AG09319 (cell line): ENCODE results near the gene PTPRC.
A peak's percentile ranks its signal among the peaks of the same experiment; 100 is the strongest.

Experiments used
- DNase-seq: peaks from one replicate; pipeline ENCODE4 v3.0.0-alpha.2; 2010; ENCODE audit warnings: low read depth; ENCODE audit errors: extremely low read depth
- CTCF ChIP-seq: IDR thresholded peaks from 2 replicates; pipeline ENCODE4 v1.5.1; 2011; ENCODE audit warnings: low read depth, mild to moderate bottlenecking, inconsistent platforms, low read length, moderate library complexity

The PTPRC gene

DNA sequence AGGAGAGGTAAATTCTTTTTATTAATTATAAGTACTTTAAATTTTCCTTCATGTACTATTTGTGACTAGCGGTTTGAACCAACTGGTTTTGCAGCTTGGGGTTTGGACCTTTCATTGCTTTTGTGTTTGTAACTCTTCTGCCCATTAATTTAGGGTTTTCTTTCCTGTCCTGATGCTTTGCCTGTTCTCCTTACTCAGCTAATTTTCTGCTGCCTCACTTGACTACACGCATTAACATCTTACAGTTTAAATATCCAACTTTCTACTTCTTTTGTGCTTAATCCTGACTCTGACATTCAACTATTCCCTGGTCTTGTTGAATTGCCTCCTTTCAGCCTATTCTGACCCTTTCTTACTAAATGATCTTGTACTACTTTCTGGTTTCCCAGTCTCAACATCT lies 135.6 kb downstream of the PTPRC start:
- no peak for TF ChIP-seq CTCF
- no peak for DNase-seq

- TF ChIP-seq CTCF, result no peak
- no peak for DNase-seq
Observed at GRCh38 chr1:198775606-198776005, 136.8 kb downstream of the PTPRC start.

DNA sequence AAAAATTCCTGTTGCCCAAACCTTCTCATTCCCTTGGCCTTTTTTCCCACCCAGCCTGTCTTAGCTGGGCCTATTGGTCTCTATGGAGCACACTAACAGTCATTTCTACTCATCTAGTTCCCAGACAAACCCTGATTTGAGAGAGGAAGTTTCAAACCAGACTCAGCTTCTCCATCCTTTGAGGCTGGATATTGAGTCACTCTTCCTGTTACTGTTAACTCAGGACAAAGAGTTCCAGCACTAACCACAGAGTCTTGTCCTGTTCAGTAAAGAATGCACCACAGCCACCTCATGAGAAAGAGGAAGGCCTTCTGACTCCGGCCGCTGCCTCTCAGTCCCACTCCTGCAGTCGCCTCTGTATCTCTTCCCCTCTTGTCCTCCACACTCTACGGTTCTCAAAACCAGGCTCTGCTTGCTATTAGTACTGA lies 137.8 kb downstream of the PTPRC start:
- DNase-seq, result peak; percentile 8
- no peak for TF ChIP-seq CTCF

DNA sequence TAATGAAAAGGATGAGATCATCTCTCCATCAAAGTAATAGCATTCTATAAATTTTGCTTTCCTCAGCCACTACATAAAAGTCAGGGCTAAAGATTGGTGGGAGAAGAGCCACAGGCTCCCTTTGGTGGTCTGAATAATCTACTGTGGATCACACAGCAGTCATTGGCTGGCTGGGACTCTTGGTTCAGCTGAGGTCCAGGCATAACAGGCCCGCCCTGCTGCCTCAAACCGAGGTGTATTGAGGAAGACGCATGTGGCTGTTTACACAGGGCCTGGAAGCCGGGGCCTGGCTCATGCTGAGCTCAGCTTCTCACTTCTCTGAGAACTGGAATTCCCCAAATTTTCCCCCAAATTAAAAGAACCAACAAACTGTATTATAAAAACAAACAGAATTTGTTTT lies 139.2 kb downstream of the PTPRC start:
- no peak for DNase-seq
- TF ChIP-seq CTCF, result no peak

- TF ChIP-seq CTCF, result no peak
- no peak for DNase-seq
Observed at GRCh38 chr1:198780376-198780775, 141.5 kb downstream of the PTPRC start.

DNA sequence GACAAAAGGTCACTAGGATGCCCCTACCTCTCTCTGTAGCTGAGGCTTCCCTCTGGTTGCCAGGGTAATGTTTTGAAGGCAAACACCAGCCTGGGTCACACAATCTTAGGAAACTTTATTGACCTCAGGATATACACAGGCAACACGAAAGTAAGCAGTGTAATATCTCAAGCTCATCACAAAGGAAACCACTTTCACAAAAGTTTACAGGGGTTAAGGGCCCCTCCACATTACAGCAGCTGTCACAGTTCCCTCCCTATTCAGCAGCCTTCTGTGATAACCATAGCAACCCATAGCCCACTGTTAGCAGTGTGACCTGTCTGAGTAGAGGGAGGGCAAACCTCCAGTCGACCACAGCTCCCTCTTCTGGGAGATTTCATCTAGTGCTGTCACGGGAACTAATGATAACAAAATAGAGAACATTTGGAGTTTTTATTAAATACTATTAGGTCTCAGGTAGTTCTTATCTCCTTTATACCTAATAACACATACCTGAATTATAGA lies 149.8 kb downstream of the PTPRC start:
- TF ChIP-seq CTCF, result peak; percentile 1; the same call in 1 of the 2 replicates
- no peak for DNase-seq

GRCh38 chr1:198793714-198794113 lies 154.9 kb downstream of the PTPRC start:
- DNase-seq, result no peak
- TF ChIP-seq CTCF, result no peak
